Measurements from ENCODE around the gene CFAP61. TPM values are rescaled to one million over a fixed set of nuclear protein-coding genes. Genes with fewer than 3 reads are reported as not detected.

CFAP61 gene
- total and polyA plus RNA-seq, 12 donors = 0.53 to 3.6 (median 1.1) TPM; not detected in 3

- DNase-seq = no peak
- no peak overlapping the region for H3K4me3 ChIP-seq
- no peaks in the 10 kb centered on the region for H3K9me3 ChIP-seq (replicated peaks in 1 of 3)
- intact Hi-C loops (cut with DNase I) = no loop called here
- TF ChIP-seq, protein P1, sequence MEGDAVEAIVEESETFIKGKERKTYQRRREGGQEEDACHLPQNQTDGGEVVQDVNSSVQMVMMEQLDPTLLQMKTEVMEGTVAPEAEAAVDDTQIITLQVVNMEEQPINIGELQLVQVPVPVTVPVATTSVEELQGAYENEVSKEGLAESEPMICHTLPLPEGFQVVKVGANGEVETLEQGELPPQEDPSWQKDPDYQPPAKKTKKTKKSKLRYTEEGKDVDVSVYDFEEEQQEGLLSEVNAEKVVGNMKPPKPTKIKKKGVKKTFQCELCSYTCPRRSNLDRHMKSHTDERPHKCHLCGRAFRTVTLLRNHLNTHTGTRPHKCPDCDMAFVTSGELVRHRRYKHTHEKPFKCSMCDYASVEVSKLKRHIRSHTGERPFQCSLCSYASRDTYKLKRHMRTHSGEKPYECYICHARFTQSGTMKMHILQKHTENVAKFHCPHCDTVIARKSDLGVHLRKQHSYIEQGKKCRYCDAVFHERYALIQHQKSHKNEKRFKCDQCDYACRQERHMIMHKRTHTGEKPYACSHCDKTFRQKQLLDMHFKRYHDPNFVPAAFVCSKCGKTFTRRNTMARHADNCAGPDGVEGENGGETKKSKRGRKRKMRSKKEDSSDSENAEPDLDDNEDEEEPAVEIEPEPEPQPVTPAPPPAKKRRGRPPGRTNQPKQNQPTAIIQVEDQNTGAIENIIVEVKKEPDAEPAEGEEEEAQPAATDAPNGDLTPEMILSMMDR (IDR thresholded peaks at IDR 0.05) = no peak
- TF ChIP-seq POLR2A (IDR thresholded peaks at IDR 0.05) = no peak
- 79 to 84% (median 82%) methylated on average over 7 of the region's 7 CpGs for whole genome bisulfite sequencing, 4 donors
- H3K4me1 ChIP-seq (replicated peaks in 1 of 2) = no peaks in the 10 kb centered on the region
- no peaks in the 10 kb centered on the region for H3K36me3 ChIP-seq (replicated peaks in 1 of 2)
- no peaks in the 10 kb centered on the region for H3K27me3 ChIP-seq
- no peak overlapping the region for H3K27ac ChIP-seq
Measured at GRCh38 chr20:20293691-20294385, 241.5 kb downstream of the CFAP61 start.

GRCh38 chr20:20295621-20296498, 243.5 kb downstream of the CFAP61 start:
- Histone ChIP-seq H3K9me3 (replicated peaks in 1 of 3) (no peaks in the 10 kb centered on the region), H3K27ac (no peak overlapping the region), H3K4me1 (replicated peaks in 1 of 2) (no peaks in the 10 kb centered on the region), H3K36me3 (replicated peaks in 1 of 2) (no peaks in the 10 kb centered on the region), H3K4me3 (no peak overlapping the region), H3K27me3 (no peaks in the 10 kb centered on the region)
- TF ChIP-seq, protein P1 (IDR thresholded peaks at IDR 0.05) = no peak
- TF ChIP-seq POLR2A (IDR thresholded peaks at IDR 0.05) = no peak
- 74 to 86% (median 80%) methylated on average over 5 to 6 of the region's 6 CpGs for WGBS, 4 donors
- intact Hi-C loops (cut with DNase I) = no loop called here
- DNase-seq = no peak

GRCh38 chr20:20297181-20297580, 244.8 kb downstream of the CFAP61 start:
- no peaks in the 10 kb centered on the region for H3K9me3 ChIP-seq (replicated peaks in 1 of 3)
- H3K36me3 ChIP-seq (replicated peaks in 1 of 2) = no peaks in the 10 kb centered on the region
- 63 to 85% (median 76%) methylated on average over 3 of the region's 3 CpGs for WGBS, 4 donors
- no peaks in the 10 kb centered on the region for H3K4me1 ChIP-seq (replicated peaks in 1 of 2)
- no peaks in the 10 kb centered on the region for H3K27me3 ChIP-seq
- H3K4me3 ChIP-seq = no peak overlapping the region
- intact Hi-C loops (cut with DNase I) = no loop called here
- no peak for TF ChIP-seq POLR2A (IDR thresholded peaks at IDR 0.05)
- TF ChIP-seq, protein P1 (IDR thresholded peaks at IDR 0.05) = no peak
- no peak overlapping the region for H3K27ac ChIP-seq
- DNase-seq = no peak

- H3K4me1 ChIP-seq (replicated peaks in 1 of 2) = no peaks in the 10 kb centered on the region
- no peak for DNase-seq
- no peaks in the 10 kb centered on the region for H3K36me3 ChIP-seq (replicated peaks in 1 of 2)
- 65 to 79% (median 74%) methylated on average over 2 of the region's 2 CpGs for WGBS, 4 donors
- TF ChIP-seq, protein P1 (IDR thresholded peaks at IDR 0.05) = no peak
- no peak for TF ChIP-seq POLR2A (IDR thresholded peaks at IDR 0.05)
- intact Hi-C loops (cut with DNase I) = no loop called here
- no peaks in the 10 kb centered on the region for H3K27me3 ChIP-seq
- no peak overlapping the region for H3K4me3 ChIP-seq
- no peaks in the 10 kb centered on the region for H3K9me3 ChIP-seq (replicated peaks in 1 of 3)
- H3K27ac ChIP-seq = no peak overlapping the region
Measured at GRCh38 chr20:20297752-20298151, 245.4 kb downstream of the CFAP61 start.

All from adrenal gland (tissue), 12 donors.